ENCODE results near the gene GRM7.
"Not testable (repeated sequence)": the region's sequence is repeated elsewhere in the genome, so short reads cannot be mapped to it uniquely, and the experiment has no call there.

Gene GRM7

GRCh38 chr3:6860954-6861624, at the start of gene GRM7:
GRM7 (plus strand) TSS chr3:6861115.
- FAIRE-seq = no peak
- no peak for DNase-seq (ENCODE audit: insufficient read length, low spot score)

- DNase-seq (ENCODE audit: insufficient read length, low spot score) = no peak
- no peak for FAIRE-seq
These were observed 39.5 kb upstream of the GRM7 start for GRCh38 chr3:6821411-6821810.

- FAIRE-seq (no peak), DNase-seq (ENCODE audit: insufficient read length, low spot score) (no peak)
These were observed 35.4 kb upstream of the GRM7 start for GRCh38 chr3:6825524-6825923.

- DNase-seq (ENCODE audit: insufficient read length, low spot score) = no peak
- FAIRE-seq = no peak
These were observed 33.5 kb upstream of the GRM7 start for GRCh38 chr3:6827453-6827852.

GRCh38 chr3:6844723-6845122, 16.2 kb upstream of the GRM7 start:
- FAIRE-seq (no peak), DNase-seq (ENCODE audit: insufficient read length, low spot score) (no peak)

- no peak for DNase-seq (ENCODE audit: insufficient read length, low spot score)
- FAIRE-seq = no peak
These were observed 6.7 kb upstream of the GRM7 start for GRCh38 chr3:6854184-6854583.

GRCh38 chr3:6857510-6857909, 3.4 kb upstream of the GRM7 start:
- FAIRE-seq = no peak

GRCh38 chr3:6860149-6860953, 564 bp upstream of the GRM7 start:
- no peak for FAIRE-seq
- DNase-seq (ENCODE audit: insufficient read length, low spot score) = no peak

More at GRCh38 chr3:6857510-6857909, 3.4 kb upstream of the GRM7 start:
- no peak for DNase-seq (ENCODE audit: insufficient read length, low spot score)

- DNase-seq (ENCODE audit: insufficient read length, low spot score) (no peak), FAIRE-seq (no peak)
These were observed 698 bp downstream of the GRM7 start for GRCh38 chr3:6861625-6862000.

GRCh38 chr3:6862041-6862879, 1.3 kb downstream of the GRM7 start:
- FAIRE-seq (no peak), DNase-seq (ENCODE audit: insufficient read length, low spot score) (no peak)

- no peak for DNase-seq (ENCODE audit: insufficient read length, low spot score)
- no peak for FAIRE-seq
These were observed 1.9 kb downstream of the GRM7 start for GRCh38 chr3:6862880-6863195.

- FAIRE-seq = no peak
These were observed 6.4 kb downstream of the GRM7 start for GRCh38 chr3:6867269-6867668.

GRCh38 chr3:6878731-6879130, 17.8 kb downstream of the GRM7 start:
- FAIRE-seq (no peak), DNase-seq (ENCODE audit: insufficient read length, low spot score) (no peak)

More at GRCh38 chr3:6867269-6867668, 6.4 kb downstream of the GRM7 start:
- no peak for DNase-seq (ENCODE audit: insufficient read length, low spot score)

GRCh38 chr3:6912240-6912639, 51.3 kb downstream of the GRM7 start:
- no peak for FAIRE-seq
- no peak for DNase-seq (ENCODE audit: insufficient read length, low spot score)

- FAIRE-seq (no peak), DNase-seq (ENCODE audit: insufficient read length, low spot score) (no peak)
These were observed 55.0 kb downstream of the GRM7 start for GRCh38 chr3:6915898-6916297.

- FAIRE-seq = no peak
- DNase-seq (ENCODE audit: insufficient read length, low spot score) = no peak
These were observed 60.2 kb downstream of the GRM7 start for GRCh38 chr3:6921066-6921465.

- FAIRE-seq = no peak
- no peak for DNase-seq (ENCODE audit: insufficient read length, low spot score)
These were observed 61.0 kb downstream of the GRM7 start for GRCh38 chr3:6921876-6922275.

GRCh38 chr3:6928064-6928463, 67.1 kb downstream of the GRM7 start:
- DNase-seq (ENCODE audit: insufficient read length, low spot score) (no peak), FAIRE-seq (no peak)

GRCh38 chr3:6929918-6930317, 69.0 kb downstream of the GRM7 start:
- DNase-seq (ENCODE audit: insufficient read length, low spot score) = no peak
- FAIRE-seq = no peak

GRCh38 chr3:6935418-6935817, 74.5 kb downstream of the GRM7 start:
- not testable (repeated sequence) for FAIRE-seq; DNase-seq (ENCODE audit: insufficient read length, low spot score)

- no peak for DNase-seq (ENCODE audit: insufficient read length, low spot score)
- no peak for FAIRE-seq
These were observed 75.1 kb downstream of the GRM7 start for GRCh38 chr3:6935970-6936369.

- FAIRE-seq (no peak), DNase-seq (ENCODE audit: insufficient read length, low spot score) (no peak)
These were observed 101.9 kb downstream of the GRM7 start for GRCh38 chr3:6962801-6963200.

All from GM19239 (cell line).